ENCODE measurements around the gene KPNA5. TPM values are rescaled to one million over a fixed set of nuclear protein-coding genes. Genes with fewer than 3 reads are reported as not detected.

The KPNA5 gene
- total RNA-seq: 7.9 and 9.0 TPM in 2 replicates

DNA sequence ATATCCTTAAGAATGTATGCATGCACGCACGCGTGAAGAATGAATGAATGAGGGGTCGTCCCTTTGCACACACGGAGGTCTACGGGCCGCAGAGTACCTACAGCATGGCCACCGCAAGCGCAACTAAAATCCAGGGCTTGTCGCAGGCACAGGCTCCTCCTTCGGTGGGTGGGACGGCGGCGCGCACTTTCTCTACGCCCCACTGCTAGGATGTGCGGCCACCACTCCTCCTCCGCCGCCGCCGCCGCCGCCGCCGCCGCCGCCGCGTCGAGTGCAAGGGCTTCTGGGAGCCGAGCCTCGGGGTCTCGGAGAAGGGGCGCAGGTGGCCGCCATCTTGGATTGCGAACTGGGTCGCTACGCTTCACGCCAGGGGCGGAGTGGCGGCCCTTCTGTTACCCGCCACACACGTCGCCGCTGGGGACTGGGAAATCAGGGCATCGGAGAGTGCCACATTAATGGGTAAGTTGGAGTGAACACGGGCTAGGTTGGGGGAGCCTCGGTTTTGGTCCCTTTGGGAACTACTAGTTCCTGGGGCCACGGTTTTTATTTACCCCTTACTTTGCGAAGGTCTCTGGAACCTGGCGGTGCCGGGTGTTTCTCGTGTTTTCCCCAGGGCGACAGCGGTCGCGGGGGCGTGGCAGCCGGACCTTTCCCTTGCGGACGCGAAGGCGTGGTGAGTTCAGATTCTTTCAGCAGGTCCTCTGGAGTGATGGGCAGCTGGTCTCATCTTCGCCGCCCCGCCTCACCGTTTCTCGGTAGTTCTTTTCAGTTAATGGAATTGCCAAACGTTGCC lies at the start of gene KPNA5:
TSS of gene KPNA5 (plus strand) at position 332 of the 793 bp plus-strand sequence. CDS start at position 456, 124 bp downstream.

DNA sequence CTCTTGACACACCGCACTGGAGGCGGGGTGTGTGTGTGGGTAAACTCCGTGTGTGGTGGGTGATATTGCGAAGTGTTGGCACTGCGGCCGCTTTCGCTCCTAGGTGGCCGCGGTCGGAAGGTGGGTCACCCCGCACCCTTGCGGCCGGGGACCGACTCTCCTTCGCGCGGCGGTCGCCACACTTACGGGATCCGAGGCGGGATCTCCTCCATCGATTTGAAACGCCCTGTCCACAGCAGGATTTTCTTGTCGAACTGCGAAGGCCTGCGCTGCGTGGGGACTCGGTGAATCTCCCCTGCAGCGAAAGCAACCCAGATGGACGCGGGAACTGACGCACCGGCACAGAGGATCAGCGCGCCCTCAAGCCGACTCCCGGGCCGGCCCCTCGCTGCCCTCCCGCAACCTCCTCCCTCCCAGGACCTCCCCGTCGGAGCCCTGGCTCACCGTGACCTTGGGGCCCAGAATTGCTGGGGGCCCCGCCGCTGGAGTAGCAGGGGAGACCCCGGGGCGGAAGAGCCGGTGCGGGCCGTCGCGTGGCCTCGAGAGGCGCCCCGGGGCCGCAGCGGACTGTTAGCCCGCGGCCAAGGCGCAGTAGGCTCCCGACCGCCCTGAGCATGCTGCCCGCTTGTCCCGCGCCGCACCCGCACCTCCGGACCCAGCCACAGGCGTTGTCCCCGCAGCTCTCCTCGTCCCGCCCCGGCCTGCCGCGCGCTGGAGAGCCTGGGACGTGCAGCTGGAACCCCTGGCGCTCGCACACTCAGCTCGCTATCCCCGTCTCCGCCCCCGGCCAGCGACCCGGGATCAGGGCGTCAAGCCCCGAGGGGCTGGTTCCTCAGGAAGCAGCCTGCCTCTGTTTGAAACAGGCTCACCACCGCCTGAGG lies 84.2 kb downstream of the KPNA5 start, which contains the start of gene FAM162B:
TSS of gene FAM162B (minus strand) at position 759 of the 881 bp plus-strand sequence. CDS start at position 616, 143 bp downstream.

Other genes with a start within 250 kb of the KPNA5 start
- gene CALHM6, start 219.8 kb upstream of the KPNA5 start, total RNA-seq: 0.09 and 0.94 TPM in 2 replicates
- 8.4 and 8.5 TPM in 2 replicates for gene CALHM5, start 169.6 kb upstream of the KPNA5 start, total RNA-seq
- gene TRAPPC3L, start 135.5 kb upstream of the KPNA5 start, total RNA-seq: 0.09 TPM in 2 replicates
- gene CALHM4, start 127.5 kb upstream of the KPNA5 start, total RNA-seq: 0.18 and 0.19 TPM in 2 replicates
- gene RWDD1, start 109.7 kb upstream of the KPNA5 start, total RNA-seq: 21.1 and 23.5 TPM in 2 replicates
- gene RSPH4A, start 64.7 kb upstream of the KPNA5 start, total RNA-seq: 0.09 and 0.18 TPM in 2 replicates
- 14.8 and 16.5 TPM in 2 replicates for gene ZUP1, start 12.4 kb upstream of the KPNA5 start, total RNA-seq
- gene FAM162B, start 84.5 kb downstream of the KPNA5 start, total RNA-seq: 0.09 and 0.19 TPM in 2 replicates
- gene GPRC6A, start 147.9 kb downstream of the KPNA5 start, total RNA-seq: not detected in 2 replicates
- gene RFX6, start 196.0 kb downstream of the KPNA5 start, total RNA-seq: not detected in 2 replicates